HK-2 (cell line): Measurements from ENCODE around the gene TARBP1.

Experiments
- DNase-seq: peaks from one replicate; pipeline ENCODE4 v3.0.0-alpha.2; 2018; ENCODE audit not compliant: unreplicated experiment

Gene TARBP1

DNA sequence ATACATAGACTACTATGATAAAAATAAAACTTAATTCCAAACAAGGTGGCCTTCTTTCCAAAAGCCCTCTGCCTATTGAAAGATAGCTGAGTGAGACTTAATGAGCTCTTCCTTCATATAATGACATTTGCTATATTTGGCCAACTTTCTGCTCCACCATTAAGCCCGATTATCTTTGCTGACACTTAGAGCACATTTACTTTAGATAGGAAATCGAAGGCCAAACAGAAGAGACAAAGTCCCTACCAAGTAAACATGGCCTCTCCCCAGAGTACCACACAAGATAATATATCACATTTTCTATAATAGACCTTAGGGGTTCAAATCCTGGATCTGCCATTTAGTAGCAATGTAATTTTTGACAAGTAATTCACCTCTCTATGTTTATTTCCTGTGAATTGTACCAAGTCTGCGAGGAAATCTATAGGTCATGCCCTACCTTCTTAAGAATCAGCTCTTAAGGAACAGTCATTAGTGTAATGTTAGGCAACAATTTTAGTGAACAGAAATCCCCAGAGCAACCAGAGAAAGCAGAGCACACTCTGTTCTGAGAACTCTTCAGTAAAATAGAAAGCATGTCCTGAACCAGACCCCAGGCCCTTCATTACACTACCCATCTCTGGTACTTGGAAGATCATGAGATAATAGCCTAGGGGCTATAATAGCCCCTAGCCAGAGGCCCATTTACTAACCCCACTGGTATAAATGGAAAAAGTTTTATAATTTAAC is 123.0 kb downstream of the TARBP1 start:
- DNase-seq: no peak

DNA sequence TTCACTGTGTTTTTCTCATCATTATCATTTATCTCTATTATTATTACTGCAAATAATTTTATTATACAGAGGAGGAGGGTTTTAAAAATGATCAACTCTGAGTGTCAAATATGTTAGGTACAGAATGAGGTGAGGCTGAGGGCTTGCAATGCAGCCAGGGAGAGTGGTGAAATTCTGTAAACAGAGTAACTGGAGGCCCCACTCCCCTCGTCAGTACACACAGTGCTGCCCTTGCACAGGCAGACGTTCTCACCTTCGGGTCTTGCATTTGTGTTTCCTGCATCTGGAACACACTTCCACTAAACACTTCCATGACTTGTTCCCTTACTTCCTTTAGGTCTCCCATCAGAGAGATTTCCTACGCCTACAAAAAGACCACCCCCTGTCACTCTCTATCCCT is 130.0 kb downstream of the TARBP1 start:
- DNase-seq: no peak

DNA sequence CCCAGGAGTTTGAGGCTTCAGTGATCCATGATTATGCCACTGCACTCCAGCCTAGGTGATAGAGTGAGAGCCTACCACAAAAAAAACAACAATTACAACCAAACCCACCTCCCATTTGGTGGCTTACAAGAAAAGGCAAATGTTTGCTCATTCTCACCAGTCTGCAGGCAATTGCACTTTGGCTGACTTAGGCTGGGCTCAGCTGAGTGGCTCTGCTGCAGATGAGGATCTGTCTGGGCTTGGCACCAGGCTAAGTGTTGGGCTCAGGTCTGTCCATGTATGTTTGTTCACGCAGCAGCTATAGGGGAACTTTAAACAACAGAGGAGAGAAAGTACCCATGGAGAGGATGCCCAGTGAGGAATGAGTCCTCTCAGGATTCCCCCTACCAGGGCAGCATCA is 133.7 kb downstream of the TARBP1 start:
- DNase-seq: no peak

DNA sequence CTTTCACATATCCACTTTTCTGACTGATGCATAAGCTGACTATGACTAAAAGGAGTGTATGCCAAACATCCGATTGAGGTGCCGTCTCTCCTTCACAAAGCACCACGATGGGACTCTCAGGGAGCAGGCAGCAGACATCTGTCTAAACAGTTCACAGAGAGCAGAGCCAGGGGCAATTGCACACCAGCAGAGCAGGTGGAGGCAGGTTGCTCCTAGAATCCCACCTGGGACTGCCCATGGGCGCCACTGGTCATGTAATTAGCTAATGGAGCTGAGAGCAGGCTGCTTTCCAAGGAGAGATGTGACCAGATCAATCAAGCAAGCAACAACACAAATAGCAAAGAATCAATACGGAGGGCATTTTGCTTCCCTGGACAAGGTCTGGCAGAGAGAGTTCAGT is 136.2 kb downstream of the TARBP1 start:
- no peak for DNase-seq
